NCI-H146 (cell line): ENCODE measurements around the gene SETBP1.

Source experiments
- DNase-seq: peaks from one replicate; lab custom pipeline; 2025; lab: John Stamatoyannopoulos, UW

The SETBP1 gene

GRCh38 chr18:45110577-45111501 lies 430.2 kb downstream of the SETBP1 start:
- DNase-seq = no peak

- DNase-seq = no peak
Observed at GRCh38 chr18:45111502-45111848, 430.8 kb downstream of the SETBP1 start.

DNA sequence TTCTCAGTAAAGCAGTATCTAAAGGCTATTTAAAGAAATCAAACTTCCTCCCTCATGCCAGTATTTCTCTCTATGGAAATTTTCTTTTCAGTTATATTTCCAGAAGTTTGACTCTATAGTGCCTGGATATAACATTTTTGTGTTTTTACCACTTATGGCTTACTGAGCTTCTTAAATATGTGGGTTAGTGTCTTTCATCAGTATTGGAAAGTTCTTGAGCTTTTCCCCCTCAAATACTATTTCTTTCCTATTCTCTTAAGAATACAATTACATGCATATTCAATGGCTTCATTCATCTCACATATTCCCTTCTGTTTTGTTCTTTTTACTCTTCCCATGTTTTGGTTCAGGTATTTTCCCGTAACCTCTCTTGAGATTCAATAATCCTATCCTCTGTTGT lies 432.0 kb downstream of the SETBP1 start:
- no peak for DNase-seq

DNA sequence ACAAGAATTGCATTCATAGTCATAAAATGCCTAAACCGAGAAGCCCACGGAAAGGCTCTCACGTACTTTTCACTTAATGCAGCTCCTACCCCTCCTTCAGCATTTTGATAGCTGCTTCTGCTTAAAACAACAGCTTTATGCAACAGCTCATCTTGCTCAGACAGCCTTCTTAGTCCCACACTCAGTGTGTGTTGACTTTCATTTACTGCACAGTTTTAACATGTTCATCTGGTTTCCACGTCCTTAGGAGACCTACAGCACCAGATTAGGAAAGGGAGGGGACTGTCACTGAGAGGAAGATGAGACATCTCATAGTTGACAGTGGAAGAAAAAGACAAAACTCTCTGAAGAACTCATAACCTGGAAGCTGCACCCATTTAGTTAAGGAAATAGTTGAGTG lies 435.4 kb downstream of the SETBP1 start:
- DNase-seq = no peak
